Left lung (tissue), 10 donors: ENCODE results near the gene TGFBI. TPM values are rescaled to one million over a fixed set of nuclear protein-coding genes. Genes with fewer than 3 reads are reported as not detected.

Source experiments
- ATAC-seq: fragments of 200-7000 bp; cut with Tn5 transposase; one replicate; pipeline ENCODE4 v1.9.1; 2020; ENCODE audit warnings: moderate library complexity
- DNase-seq, 4 donors: peaks; one replicate each; pipeline ENCODE4 v3.0.0-alpha.2; 2013 to 2020
- H3K27ac ChIP-seq, 2 donors: fragments of 200-600 bp; sonication (generic) in 1 of 2; one replicate each; pipeline versions ENCODE4 v1.5.0 to v1.8.0; 2020 to 2021
- H3K27me3 ChIP-seq, 2 donors: fragments of 200-600 bp; sonication (generic) in 1 of 2; one replicate each; pipeline versions ENCODE4 v1.5.0 to v1.8.0; 2020 to 2021
- H3K36me3 ChIP-seq, 2 donors: fragments of 200-600 bp; sonication (generic) in 1 of 2; one replicate each; pipeline versions ENCODE4 v1.5.0 to v1.8.0; 2020 to 2021
- H3K4me1 ChIP-seq, 2 donors: fragments of 200-600 bp; one replicate each; pipeline ENCODE4 v1.8.0; 2021
- H3K4me3 ChIP-seq, 2 donors: fragments of 200-600 bp; sonication (generic) in 1 of 2; one replicate each; pipeline versions ENCODE4 v1.5.0 to v1.8.0; 2020 to 2021; ENCODE audit warnings: mild to moderate bottlenecking in 1 of 2
- H3K9me3 ChIP-seq, 2 donors: fragments of 200-600 bp; sonication (generic) in 1 of 2; one replicate each; pipeline versions ENCODE4 v1.5.0 to v1.8.0; 2020 to 2021
- CTCF ChIP-seq, 2 donors: fragments of 200-600 bp; sonication (generic) in 1 of 2; IDR thresholded peaks; one replicate each; pipeline versions ENCODE4 v1.5.0 to v1.8.0; 2021; ENCODE audit warnings: antibody characterized with exemption in 2 of 2
- intact Hi-C, 2 donors: fragments of 100-400 bp; cut with DNase I; formaldehyde crosslinking; loops; one replicate each; pipeline versions ENCODE4 v1.11.2 to v1.14.2; 2022
- polyA plus RNA-seq, 6 donors: library from polyadenylated mRNA; unstranded; fragments of 120-200 nt; gene quantifications; one replicate each; pipeline ENCODE4 v1.2.1, GENCODE V29; 2013; ENCODE audit not compliant: insufficient read length in 6 of 6
- total RNA-seq, 2 donors: library from RNA; stranded (reverse); fragmentation: NEBNext Ultra II Directional; extraction: Animal tissue kit (Norgen Biotek cat#: 25700); gene quantifications; one replicate each; pipeline ENCODE4 v1.2.1, GENCODE V29; 2021
- donor health status: DM: no; HTN: yes; CAD: no.
- donor health status: DM: no; HTN: no; CAD: no.

The TGFBI gene
- total and polyA plus RNA-seq, 8 donors = 124 to 222 (median 146) TPM

GRCh38 chr5:136103118-136103517, 74.3 kb downstream of the TGFBI start:
- ATAC-seq (no peak), DNase-seq (no peak)
- H3K4me3 ChIP-seq = no peak overlapping the region
- TF ChIP-seq CTCF (IDR thresholded peaks at IDR 0.05) = no peak
- H3K9me3 ChIP-seq = no peaks in the 10 kb centered on the region
- no peaks in the 10 kb centered on the region for H3K36me3 ChIP-seq
- intact Hi-C loops = no loop called here
- no peak overlapping the region for H3K27ac ChIP-seq
- H3K27me3 ChIP-seq = no peaks in the 10 kb centered on the region
- no peaks in the 10 kb centered on the region for H3K4me1 ChIP-seq

- intact Hi-C loops = no loop called here
- no peak overlapping the region for H3K27ac ChIP-seq
- no peak overlapping the region for H3K4me3 ChIP-seq
- DNase-seq (peak in 1 of 4 donors; percentile 30), ATAC-seq (peak; percentile 63)
- H3K36me3 ChIP-seq = no peaks in the 10 kb centered on the region
- no peak for TF ChIP-seq CTCF (IDR thresholded peaks at IDR 0.05)
- no peaks in the 10 kb centered on the region for H3K27me3 ChIP-seq
- H3K4me1 ChIP-seq = no peaks in the 10 kb centered on the region
- H3K9me3 ChIP-seq = no peaks in the 10 kb centered on the region
Measured at GRCh38 chr5:136104306-136104965, 75.6 kb downstream of the TGFBI start.

GRCh38 chr5:136106351-136107031, 77.7 kb downstream of the TGFBI start:
- Histone ChIP-seq H3K36me3 (no peaks in the 10 kb centered on the region), H3K27ac (no peak overlapping the region), H3K4me1 (no peaks in the 10 kb centered on the region), H3K27me3 (no peaks in the 10 kb centered on the region), H3K9me3 (no peaks in the 10 kb centered on the region), H3K4me3 (no peak overlapping the region)
- intact Hi-C loops = no loop called here
- ATAC-seq (no peak), DNase-seq (no peak)
- TF ChIP-seq CTCF (IDR thresholded peaks at IDR 0.05) = no peak

- DNase-seq = no peak
- Histone ChIP-seq H3K27ac (no peak overlapping the region), H3K27me3 (no peaks in the 10 kb centered on the region), H3K4me3 (no peak overlapping the region), H3K36me3 (no peaks in the 10 kb centered on the region), H3K9me3 (no peaks in the 10 kb centered on the region), H3K4me1 (no peaks in the 10 kb centered on the region)
- ATAC-seq = no peak
- no peak for TF ChIP-seq CTCF (IDR thresholded peaks at IDR 0.05)
- intact Hi-C loops = no loop called here
Measured at GRCh38 chr5:136108180-136108611, 79.4 kb downstream of the TGFBI start.

- H3K27me3 ChIP-seq = no peaks in the 10 kb centered on the region
- H3K27ac ChIP-seq = no peak overlapping the region
- intact Hi-C loops = no loop called here
- no peaks in the 10 kb centered on the region for H3K9me3 ChIP-seq
- no peaks in the 10 kb centered on the region for H3K4me1 ChIP-seq
- ATAC-seq (no peak), DNase-seq (no peak)
- TF ChIP-seq CTCF (IDR thresholded peaks at IDR 0.05) = no peak
- no peak overlapping the region for H3K4me3 ChIP-seq
- no peaks in the 10 kb centered on the region for H3K36me3 ChIP-seq
Measured at GRCh38 chr5:136108766-136109165, 80.0 kb downstream of the TGFBI start.
